Transverse colon (tissue), 4 donors: ENCODE measurements around the gene CHAMP1.
A peak's percentile ranks its signal among the peaks of the same experiment; 100 is the strongest.

ENCODE experiments used
- POLR2A ChIP-seq: fragments of 450-650 bp; IDR thresholded peaks from one replicate; pipeline ENCODE4 v1.6.1; 2016; ENCODE audit warnings: antibody characterized with exemption, mild to moderate bottlenecking, moderate library complexity
- POLR2AphosphoS5 ChIP-seq, 3 donors: sonication (generic); formaldehyde crosslinking; IDR thresholded peaks; one replicate each; pipeline ENCODE4 v1.6.1; 2016; ENCODE audit warnings: antibody characterized with exemption in 3 of 3
- TF ChIP-seq, protein P1 (sequence below), 5 experiments: fragments of 200-600 bp in 3 of 5; fragments of 450-650 bp in 2 of 5; sonication (generic) in 3 of 5; IDR thresholded peaks; 1 replicate in 2 of 5; 2 replicates in 3 of 5; pipeline ENCODE4 v1.5.1; 2016 to 2017; ENCODE audit warnings: antibody characterized with exemption in 5 of 5, inconsistent platforms in 3 of 5, mild to moderate bottlenecking in 2 of 5, moderate library complexity in 1 of 5

DNA sequence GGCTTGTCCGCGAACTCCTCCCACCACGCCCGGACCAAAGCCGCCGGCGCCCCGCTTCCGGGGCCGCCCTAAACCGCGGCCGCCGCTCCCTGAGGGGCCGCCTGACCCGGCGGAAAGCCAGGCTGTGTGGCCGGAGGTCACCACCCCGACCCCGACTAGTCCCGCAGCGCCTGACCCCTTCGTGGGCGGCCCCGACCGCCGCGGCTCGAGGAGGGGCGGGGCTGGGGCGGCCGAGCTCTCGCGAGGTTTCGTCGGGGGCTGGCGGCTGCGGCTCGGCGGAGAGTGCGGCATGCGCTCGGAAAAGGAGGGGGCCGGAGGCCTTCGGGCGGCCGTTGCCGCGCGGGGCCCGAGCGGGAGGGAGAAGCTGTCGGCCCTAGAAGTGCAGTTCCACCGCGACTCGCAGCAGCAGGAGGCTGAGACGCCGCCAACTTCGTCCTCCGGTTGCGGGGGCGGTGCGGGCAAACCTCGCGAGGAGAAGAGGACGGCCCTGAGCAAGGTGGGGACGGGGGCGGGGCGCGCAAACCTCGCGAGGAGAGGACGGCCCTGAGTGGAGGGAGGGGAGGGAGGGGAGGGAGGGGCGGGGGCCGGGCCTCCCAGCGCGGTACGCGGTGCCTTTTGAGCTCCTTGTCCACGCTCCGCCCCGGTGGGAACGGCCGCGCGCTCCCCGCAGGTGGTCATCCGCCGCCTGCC is 32.8 kb upstream of the CHAMP1 start, which contains the start of gene UPF3A:
- TF ChIP-seq POLR2AphosphoS5 (IDR thresholded peaks at IDR 0.05) (peak; percentile 62 to 91 (median 86)), POLR2A (peak; percentile 82)
- TF ChIP-seq, protein P1, sequence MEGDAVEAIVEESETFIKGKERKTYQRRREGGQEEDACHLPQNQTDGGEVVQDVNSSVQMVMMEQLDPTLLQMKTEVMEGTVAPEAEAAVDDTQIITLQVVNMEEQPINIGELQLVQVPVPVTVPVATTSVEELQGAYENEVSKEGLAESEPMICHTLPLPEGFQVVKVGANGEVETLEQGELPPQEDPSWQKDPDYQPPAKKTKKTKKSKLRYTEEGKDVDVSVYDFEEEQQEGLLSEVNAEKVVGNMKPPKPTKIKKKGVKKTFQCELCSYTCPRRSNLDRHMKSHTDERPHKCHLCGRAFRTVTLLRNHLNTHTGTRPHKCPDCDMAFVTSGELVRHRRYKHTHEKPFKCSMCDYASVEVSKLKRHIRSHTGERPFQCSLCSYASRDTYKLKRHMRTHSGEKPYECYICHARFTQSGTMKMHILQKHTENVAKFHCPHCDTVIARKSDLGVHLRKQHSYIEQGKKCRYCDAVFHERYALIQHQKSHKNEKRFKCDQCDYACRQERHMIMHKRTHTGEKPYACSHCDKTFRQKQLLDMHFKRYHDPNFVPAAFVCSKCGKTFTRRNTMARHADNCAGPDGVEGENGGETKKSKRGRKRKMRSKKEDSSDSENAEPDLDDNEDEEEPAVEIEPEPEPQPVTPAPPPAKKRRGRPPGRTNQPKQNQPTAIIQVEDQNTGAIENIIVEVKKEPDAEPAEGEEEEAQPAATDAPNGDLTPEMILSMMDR (IDR thresholded peaks at IDR 0.05) = no peak
